HG02642 (cell line): ENCODE data around the gene TMEM178B.

Experiments used
- ATAC-seq: cut with Tn5 transposase; IDR thresholded peaks from one replicate; pipeline ENCODE4 v1.9.1; 2021; ENCODE audit warnings: mild to moderate bottlenecking; ENCODE audit not compliant: unreplicated experiment, poor library complexity

The TMEM178B gene

DNA sequence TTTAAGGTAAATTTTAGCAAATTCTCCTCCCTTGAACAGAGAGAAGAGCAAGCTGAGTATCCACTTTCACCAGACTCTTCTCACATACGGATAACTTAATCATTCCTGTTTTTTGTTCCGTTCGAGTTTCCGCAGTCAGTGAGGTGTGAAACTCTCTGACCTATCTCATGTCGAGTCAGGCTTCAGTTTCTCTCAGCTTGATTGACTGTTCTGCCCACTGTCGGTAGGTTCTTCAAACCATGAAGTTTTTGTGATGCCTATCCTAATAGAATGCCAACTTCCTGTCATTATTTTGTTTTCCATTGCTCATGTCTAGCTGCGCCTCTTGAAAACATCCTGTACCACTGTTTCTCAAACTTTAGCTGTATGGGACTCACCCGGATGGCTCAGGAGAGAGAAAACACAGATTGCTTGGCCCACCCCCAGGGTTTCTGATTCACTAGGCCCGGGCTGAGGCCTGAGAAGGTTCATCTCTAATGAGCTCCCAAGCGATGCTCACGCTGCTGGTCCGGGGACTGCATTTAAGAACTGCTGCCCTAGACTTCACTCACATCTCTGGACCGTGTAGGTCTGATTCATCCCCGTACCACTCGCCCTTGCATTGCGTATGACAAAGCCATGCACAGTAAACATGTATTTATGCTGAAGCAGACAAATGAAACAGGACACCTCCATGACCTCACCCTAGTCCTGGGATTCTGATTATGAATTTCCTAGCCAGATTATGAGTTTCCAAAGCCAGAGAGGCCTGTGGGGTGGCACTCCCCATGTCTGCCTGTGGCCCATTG, 269.0 kb downstream of the TMEM178B start:
- ATAC-seq: no peak

DNA sequence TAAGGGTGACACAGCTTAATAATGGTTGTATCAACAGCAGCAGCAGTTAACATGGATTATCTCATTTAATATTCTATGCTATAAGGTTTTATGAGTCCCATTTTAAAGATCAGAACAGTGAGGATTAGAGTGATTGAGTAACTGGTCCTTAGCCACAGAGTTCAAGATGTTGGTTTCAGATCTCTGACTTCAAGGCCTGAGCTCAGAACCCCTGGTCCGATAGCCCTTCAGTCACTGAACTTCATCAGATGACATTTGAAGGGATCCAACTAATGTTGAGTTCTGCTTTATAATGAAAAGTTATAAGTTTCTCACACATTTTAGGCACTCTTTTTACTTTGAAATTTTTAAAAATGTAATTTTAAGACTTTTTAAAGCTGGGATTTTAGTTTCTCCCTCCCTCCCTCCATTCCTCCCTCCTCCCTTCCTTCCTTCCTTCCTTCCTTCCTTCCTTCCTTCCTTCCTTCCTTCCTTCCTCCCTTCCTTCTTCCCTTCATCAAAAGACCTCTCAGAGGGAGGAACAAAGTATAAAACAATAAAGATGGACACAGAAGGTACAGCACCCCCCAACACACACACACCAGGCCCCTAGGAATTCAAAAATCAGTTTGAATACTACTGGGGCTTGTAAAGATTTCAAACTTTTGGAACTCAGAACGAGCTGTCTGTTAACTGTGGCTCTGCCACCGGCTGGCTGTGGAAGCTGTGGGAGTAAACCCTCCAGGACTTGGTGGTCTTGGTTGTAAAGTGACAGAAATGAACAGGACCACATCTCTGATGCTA, 270.5 kb downstream of the TMEM178B start:
- ATAC-seq: no peak

DNA sequence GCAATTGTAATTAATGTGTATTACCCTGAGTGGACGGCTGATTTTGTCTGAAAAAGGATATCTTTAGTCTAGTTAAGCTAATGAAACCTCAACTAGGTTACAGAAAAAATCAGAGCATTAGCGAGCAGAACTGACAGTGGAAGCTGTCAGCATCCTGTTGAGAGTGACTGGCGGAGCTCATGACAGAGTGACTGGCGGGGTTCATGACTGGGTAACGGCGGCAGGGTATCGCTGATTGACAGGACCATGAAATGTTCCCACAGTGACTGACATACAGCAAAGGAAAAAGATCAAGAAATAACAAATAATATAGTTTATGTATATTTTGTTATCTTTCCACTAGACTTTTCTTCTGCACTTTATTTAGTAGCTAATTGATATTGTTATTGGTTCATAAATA, 274.9 kb downstream of the TMEM178B start:
- no peak for ATAC-seq

DNA sequence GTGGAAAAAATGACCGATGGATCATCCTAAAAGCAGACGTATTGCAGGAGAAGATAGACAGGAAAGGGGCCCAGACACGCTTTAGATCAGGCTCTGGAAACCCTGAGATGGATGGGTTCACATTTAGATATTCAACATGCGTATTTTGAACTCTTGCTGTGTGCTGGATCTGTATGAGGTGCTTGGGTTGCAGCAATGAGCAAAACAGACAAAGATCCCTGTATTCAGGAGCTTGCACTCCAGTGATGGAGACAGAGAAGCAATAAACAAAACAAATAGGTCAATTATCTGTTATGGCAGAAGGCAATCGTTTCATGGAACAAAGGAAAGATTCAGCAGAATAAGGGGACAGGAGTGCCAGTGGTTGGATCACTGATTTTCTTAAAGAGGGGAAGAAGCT, 275.5 kb downstream of the TMEM178B start:
- no peak for ATAC-seq

DNA sequence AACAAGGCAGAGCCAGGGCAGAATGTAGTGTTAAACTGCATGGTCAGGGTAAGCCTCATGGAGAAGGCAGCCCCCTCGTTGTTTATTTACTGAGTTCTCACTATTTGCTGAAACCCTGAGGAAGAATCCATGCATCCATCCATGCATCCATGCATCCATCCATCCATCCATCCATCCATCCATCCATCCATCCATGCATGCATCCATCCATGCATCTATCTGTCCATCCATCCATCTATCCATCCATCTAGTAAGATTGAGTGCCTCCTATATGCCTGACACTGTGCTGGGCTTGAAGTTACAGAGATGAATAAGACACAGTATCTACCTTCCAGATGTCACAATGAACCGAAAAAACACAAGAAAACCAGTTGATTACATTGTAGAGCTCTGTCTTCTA, 275.9 kb downstream of the TMEM178B start:
- no peak for ATAC-seq

DNA sequence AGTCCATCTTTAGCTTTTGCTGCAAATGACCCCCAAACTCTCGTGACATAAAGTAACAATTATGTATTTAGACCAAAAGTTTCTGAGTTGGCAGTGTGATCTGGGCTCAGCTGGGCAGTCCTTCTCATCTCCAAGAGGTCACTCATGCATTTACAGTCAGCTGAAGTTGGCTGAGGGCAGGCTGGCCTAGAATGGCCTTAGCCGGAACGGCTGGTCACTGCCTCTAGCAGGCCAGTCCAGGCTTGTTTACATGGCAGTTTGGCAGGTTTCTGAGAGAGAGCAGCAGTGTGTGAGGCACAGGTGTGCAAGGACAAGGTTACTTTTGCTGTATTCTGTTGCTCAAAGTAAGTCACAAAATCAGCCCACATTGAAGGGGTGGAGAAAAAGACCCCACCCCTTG, 277.3 kb downstream of the TMEM178B start:
- ATAC-seq: no peak

DNA sequence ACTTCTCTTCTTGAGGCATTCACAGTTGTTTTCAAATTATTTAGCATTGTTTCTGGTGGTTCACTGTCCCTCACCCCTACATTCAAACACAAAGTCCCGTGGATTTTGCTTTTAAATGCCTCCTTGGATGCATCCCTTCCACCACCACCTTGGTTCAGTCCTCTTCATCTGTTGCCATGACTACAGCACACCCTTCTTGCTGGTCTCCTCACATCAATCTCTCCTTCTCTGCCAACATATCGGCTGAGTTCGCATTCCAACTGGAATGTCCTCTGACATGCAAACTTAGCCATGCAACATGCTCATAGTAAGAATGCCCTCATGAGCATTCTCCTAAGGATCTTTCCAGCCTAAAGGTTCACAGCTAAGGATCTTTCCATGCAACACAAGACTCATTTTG, 279.1 kb downstream of the TMEM178B start:
- ATAC-seq: no peak

DNA sequence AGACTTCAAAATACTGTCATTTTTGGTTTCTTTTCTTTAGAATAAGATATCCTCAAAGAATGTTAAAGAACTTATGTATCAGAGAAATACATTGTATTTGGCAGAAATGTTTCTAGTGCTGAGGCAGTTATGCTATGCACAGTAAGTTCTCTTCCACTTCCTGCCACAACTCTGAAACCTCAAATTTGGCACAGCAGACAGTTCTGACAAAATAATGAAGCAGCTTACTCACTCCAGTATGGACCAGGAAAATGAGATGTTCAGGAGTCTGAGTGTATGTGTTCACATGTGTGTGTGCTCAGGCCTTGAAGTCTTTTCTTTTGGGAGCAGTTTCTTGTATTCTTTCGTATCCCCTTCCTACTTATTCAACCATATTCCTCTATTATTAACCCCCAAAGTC, 280.4 kb downstream of the TMEM178B start:
- no peak for ATAC-seq

DNA sequence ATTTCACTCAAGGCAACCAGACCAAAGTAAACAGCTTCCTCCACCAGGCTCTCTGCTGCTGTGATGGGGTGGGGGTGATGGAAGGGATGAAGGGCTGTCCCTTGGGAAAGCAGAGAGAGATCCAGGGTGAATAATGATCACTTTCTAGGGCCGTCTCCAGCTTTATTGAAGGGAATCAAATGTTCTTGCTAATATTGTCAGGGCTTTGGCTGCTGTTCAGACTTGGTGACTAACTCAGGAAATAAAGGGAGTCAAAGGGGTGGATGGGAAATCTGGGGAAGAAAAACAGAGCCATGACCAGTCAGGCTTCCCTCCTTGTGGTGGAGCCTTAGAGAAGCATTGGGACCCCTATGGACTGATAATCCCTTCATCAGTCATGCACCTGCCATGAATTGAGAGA, 281.2 kb downstream of the TMEM178B start:
- ATAC-seq: no peak

DNA sequence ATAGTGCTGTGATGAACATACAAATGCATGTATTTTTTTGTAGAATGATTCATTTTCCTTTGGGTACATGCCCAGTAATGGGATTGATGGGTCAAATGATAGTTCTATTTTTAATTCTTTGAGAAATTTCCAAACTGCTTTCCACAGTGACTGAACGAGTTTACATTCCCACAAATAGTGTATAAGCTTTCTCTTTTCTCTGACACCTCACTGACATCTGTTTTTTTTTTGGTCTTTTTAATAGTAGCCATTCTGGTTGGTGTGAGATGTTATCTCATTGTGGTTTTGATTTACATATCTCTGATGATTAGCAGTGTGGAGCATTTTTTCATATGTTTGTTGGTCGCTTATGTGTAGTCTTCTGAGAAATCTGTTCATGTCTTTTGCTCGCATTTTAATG, 282.3 kb downstream of the TMEM178B start:
- ATAC-seq: no peak

DNA sequence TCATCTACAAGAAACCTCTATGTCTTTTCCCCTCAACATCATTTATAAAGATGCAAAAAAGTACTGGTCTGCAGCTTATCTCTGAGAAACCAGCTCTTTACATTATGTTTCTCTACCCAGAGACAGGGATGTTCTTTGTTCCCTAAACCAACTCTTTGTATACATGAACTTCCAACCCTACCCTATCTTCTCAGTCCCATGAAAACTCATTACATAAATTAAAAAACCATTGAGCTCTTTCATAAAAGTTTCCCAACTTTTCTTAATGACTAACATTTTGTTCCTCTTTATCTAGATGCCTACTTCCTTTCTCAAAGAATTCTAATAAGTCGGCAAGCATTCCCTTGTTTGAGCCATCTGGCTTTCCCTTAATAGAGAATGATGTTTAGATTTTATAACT, 284.5 kb downstream of the TMEM178B start:
- ATAC-seq: no peak

DNA sequence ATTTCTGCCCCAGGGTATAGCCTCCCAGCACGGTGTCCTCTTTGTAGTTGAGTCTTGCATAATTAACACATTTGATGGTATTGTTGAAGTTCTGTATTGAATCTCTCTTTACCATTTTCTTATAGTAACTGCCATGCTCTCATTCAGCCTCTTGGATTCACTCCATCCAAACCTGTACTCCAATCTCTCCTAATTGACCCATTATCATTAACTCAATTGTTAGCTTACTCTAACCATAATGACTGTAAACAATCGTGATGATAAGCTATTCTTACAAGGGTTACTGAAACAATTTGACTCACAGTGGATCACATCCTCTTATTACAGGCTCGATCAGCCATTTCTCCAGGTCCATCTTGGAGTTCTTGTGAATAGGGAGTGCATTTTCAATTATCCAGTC, 285.4 kb downstream of the TMEM178B start:
- no peak for ATAC-seq

DNA sequence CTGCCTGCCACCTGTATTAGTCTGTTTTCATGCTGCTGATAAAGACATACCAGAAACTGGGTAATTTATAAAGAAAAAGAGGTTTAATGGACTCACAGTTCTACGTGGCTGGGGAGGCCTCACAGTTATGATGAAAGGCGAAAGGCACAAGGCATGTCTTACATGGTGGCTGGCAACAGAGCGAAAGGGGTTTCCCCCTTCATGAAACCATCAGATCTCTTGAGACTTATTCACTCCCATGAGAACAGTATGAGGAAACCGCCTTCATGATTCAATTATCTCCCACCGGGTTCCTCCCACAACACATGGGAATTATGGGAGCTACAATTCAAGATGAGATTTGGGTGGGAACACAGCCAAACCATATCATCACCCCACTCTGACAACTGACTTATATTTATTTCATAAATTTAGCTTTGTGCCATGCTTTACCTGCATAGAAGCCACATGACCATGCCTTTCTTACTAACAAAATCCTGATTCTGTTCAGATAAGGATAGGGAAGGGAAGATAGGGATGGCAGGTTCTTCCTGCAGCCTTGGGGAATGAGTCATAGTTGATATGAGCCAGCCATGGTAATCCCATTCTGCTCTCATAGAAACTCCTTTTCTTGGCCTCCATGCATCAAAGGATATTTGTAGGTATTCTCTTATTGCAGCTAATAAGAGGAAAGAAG, 286.0 kb downstream of the TMEM178B start:
- no peak for ATAC-seq

DNA sequence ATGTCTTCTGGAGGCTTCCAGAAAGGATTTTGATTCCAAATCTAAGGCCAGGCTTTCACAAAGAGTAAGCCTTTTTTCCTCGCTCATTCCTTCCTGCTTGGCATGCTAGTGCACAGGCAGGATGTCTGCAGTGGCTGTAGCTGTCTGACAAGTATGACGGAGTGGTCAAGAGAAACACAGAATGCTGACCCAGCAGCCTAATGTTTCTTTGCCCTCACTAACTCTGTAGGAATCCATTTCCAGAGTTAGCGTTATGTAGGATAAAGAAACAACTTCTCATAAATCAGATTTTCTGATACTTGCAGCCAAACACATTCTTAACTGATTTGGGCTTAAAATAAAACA, 286.5 kb downstream of the TMEM178B start:
- ATAC-seq: no peak

DNA sequence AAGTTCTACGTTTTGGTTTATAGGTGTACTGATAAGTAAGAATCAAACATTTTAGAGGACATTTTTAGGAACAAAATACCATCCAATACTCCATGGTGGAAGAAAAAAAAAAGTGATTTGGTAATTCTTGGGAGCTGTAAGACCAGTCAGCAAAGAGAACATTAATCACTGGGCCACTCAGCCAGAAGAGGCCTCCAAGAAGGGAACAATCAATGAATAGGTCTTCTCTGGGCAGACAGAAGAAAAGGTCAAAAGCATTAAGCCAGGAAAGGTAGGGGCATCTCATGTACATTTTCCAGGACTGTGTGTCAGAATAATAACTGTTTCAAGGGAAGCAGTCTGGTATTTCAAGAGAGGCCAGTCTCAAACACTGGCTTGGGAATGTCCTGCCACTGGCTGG, 286.9 kb downstream of the TMEM178B start:
- no peak for ATAC-seq

DNA sequence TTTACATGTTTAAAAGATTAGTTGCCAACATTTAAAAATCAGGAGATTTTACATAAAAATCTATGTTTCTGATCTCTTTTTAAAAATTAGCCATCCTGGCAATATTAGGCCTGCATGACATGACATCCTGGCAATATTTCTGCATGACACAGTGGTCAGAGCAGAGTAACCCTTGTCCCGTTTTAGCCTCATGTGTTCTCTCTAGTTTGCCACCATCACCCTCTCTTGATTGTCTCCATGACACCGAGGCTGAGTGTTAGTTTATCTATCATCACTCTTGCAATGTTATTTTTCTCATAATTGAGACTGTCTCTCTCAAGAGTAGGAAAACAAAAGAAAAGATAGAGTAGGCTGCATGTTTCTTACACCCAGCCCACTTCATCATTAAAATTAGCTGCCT, 287.6 kb downstream of the TMEM178B start:
- ATAC-seq: no peak

DNA sequence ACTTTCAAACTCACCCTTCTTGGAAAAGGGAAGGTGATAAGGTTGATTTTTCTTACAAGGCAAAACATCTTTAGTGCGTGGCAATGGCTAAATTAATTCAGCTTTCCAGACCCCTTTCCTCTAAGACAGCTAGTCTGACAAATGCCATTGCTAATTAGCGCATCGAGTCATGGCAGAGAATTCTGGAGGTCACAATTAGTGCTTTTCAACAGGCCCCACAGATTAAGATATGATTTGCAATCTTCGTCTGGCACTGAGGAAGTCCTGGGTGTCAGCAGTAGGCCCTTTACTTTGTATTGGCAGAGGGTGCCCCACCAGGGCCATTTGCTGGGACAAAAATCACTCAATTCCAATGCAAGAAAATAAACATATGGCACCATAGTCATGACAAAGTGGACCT, 288.1 kb downstream of the TMEM178B start:
- no peak for ATAC-seq

DNA sequence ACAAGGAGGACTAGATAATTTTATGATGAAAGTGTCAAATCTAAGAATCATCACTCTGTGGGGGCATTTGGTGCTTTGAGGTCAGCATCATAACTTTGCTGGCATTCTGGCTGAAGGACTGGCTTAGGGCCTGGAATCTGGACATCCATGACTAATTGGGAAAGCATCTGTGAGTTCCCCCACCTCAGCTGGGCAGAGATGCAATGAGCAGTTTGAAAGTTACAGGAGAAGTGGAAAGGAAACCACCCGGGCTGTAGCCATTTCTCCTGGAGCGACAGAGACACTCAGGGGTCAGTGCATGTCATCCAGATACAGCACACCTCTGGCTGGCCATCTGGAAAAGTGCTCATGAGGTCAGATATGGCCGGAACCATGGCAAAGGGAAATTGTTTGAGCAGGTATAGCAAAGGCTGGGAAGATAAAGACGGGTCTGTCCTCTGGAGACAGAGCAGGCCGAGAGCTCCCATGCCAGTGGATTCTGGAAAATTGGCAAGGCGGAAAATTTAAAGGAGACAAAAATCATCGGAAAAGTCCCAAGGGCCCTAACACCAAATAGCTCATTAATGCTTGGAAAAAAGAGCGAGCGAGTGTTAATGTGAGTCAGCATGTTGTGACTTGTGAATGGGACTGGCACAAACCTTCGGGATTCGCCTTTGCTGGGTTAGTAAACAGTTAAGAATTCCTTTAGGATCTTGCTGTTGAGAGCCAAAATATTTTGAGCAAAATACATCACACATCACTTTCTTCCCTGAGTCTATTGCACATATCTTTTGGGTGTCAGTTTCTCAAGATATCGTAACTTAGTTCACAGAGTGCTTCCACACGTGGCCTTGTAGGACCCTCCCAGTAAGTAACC, 288.9 kb downstream of the TMEM178B start:
- no peak for ATAC-seq

DNA sequence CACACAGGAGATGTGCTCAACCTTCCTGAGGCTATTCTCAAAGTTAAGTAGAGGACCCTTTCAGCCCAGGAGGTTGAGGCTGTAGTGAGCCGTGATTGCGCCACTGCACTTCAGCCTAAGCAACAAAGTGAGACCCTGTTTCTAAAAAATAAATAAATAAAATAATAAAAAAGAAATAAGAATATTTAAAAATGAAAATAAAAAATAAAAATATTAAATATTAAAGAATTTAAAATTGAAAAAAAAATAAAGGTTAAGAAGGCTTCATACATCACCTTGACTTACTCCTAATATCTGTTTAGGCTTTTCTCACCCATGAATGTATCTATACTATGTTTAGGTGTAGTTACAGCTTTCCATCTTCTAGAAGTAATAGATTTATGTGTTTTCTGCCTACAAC, 289.9 kb downstream of the TMEM178B start:
- ATAC-seq: no peak

DNA sequence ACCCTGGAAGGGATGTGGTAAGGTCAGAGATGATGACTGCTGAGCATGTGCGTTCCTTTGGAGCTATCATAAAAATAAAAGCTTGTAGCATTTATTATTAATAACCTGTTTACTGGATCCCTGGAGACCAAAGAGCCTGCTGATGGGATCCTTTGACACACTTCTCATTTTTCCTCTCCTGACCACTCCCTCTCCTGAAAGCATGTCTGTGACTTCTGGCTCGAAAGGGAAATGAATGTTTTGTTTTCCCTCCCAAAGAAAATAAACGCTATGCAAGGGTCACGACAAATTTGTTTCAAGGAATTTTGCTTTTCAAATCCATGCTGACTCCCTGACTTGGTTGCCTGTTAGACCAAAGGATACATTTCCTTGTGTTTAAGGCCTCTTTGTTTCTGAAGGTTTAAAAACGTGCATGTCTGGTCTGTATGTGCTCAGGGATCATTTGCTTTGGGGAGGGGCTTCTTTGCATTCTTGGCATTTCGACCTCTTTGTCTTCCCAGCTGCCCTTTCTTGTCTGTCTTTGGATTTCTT, 292.3 kb downstream of the TMEM178B start:
- ATAC-seq: no peak
